Measurements from ENCODE around the gene TSPAN4.

TSPAN4 gene

GRCh38 chr11:804599-804964, 38.1 kb upstream of the TSPAN4 start:
- DNase-seq (ENCODE audit: low read depth, low spot score) = no peak

- DNase-seq (ENCODE audit: low read depth, low spot score) = no peak
Observed at GRCh38 chr11:808427-809286, 34.0 kb upstream of the TSPAN4 start.

GRCh38 chr11:809287-810039, 33.2 kb upstream of the TSPAN4 start, which contains the start of gene RPLP2:
Gene RPLP2 (plus strand): TSS chr11:809967. CDS start chr11:810235, 268 bp downstream.
- peak; percentile 94 for DNase-seq (ENCODE audit: low read depth, low spot score)

DNA sequence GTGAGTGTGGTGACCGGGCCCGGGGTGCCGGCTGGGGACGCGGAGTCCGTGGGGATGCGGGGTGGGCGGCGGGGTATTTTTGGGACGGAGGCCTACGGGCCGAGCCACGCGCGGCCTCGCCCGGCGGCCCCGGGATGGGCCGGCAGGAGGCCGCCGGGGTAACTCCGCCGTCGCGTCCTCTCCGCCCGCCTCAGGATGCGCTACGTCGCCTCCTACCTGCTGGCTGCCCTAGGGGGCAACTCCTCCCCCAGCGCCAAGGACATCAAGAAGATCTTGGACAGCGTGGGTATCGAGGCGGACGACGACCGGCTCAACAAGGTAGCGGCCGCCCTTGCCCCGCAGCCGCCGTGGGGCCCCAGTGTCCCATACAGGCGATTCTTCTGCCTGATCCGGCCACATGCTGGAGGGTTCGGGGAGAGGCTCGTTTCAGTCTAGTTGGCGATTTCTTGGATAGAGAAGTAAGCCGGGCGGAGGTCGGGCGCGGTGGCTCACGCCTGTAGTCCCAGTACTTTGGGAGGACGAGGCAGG, 32.5 kb upstream of the TSPAN4 start:
- no peak for DNase-seq (ENCODE audit: low read depth, low spot score)

DNA sequence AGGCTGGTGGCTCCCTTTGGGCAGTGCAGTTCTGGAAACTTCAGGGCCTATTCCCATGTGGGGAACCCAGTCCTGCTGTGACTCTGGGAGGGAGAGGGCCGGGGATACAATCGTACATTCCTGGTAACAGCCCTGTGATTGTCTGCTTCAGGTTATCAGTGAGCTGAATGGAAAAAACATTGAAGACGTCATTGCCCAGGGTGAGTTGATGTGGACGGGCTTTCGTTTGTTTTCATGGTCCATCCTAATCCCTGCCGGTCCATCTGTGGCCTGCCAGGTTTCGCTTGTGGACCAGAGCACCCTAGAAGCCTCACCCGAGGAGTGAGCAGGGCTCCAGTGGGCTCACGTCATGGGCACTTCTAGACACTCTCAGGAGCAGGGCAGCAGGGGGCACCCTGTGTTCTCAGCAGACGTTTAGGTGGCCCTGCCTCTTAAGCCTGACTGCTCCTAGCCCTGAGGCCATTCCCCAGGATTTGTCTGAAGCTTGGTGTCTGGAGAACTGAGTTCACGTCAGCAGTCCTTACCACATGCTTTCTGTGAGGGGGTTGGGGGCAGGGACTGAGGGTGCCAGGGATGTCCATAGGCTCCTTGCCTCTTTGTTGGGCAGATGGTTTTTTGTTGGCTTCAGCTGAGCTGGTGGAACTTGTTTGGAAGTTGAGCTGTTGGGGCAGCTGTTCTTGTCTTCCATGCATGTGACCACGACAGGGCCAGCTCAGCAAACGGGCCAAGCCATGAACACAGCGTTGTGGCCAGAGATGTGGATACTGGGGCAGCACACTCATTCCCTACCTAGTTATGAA, 31.0 kb upstream of the TSPAN4 start:
- DNase-seq (ENCODE audit: low read depth, low spot score) = no peak

DNA sequence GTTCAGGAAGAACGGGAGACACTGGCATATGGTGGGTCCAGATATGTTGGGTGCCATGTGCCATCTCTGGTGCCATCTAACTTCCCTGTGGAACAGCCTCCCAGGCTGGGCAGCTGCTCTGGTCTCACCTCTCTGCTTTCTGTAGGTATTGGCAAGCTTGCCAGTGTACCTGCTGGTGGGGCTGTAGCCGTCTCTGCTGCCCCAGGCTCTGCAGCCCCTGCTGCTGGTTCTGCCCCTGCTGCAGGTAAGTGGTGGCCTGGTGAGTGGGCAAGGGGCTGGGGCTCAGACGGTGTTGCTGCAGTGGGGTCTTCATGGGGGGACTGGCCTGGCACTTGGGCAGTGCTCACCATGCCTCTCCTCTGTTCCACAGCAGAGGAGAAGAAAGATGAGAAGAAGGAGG, 30.3 kb upstream of the TSPAN4 start:
- DNase-seq (ENCODE audit: low read depth, low spot score) = no peak

- no peak for DNase-seq (ENCODE audit: low read depth, low spot score)
Observed at GRCh38 chr11:813072-813455, 29.6 kb upstream of the TSPAN4 start.

- no peak for DNase-seq (ENCODE audit: low read depth, low spot score)
Observed at GRCh38 chr11:813456-814096, 29.1 kb upstream of the TSPAN4 start.

DNA sequence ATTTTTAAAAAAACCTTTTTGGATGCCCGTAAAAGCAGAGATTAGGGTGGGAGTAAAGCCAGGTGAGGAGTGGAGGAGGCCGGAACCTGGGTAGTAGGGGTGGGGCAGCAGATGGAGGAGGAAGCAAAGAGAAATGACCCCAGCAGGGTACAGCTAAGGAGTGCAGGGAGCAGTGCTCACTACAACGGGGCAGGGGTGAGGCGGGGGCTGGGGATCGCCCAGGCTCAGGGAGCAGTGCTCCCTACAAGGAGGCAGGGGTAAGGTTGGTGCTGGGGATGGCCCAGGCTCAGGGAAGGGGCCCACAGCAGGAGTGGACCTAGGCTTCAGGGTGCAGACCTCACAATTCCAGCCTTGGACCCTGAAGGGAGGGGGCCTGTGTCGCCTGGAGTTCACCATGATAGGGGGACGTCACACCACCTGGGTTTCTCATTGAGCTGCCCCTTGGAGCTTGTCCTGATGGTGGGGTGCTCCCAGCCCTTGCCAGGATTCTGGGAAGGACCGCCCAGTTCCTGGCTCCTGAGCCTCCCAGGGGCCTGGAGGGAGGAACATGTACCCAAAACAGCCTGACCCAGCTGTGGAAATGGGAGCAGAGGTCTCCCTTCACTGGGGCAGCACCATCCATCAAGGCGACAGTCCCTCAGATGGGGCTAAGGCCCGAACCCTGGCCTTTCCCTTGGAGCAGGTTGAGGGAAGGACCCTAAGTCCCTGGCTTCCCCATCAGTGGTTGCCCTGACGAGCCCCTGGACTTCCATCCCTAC, 26.8 kb upstream of the TSPAN4 start:
- DNase-seq (ENCODE audit: low read depth, low spot score) = no peak

DNA sequence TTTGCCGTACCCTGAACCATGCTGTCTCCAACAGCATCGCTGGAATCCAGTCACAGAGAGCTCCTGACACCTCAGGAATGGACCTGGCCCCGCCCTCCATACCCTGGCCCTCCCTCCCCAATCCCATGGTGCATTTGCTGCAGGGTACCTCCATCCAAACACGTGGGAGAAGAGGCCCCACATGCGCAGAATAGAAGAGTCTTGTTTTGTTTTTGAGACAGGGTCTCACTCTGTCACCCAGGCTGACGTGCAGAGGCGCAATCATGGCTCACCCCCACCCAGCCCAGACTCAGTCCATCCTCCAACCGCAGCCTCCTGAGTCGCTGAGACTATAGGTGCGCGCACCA, 26.2 kb upstream of the TSPAN4 start:
- no peak for DNase-seq (ENCODE audit: low read depth, low spot score)

- DNase-seq (ENCODE audit: low read depth, low spot score) = no peak
Observed at GRCh38 chr11:818396-819128, 24.1 kb upstream of the TSPAN4 start, which contains the start of gene PNPLA2. Gene PNPLA2 (plus strand): TSS chr11:818914. CDS start chr11:819719, 805 bp downstream.

DNA sequence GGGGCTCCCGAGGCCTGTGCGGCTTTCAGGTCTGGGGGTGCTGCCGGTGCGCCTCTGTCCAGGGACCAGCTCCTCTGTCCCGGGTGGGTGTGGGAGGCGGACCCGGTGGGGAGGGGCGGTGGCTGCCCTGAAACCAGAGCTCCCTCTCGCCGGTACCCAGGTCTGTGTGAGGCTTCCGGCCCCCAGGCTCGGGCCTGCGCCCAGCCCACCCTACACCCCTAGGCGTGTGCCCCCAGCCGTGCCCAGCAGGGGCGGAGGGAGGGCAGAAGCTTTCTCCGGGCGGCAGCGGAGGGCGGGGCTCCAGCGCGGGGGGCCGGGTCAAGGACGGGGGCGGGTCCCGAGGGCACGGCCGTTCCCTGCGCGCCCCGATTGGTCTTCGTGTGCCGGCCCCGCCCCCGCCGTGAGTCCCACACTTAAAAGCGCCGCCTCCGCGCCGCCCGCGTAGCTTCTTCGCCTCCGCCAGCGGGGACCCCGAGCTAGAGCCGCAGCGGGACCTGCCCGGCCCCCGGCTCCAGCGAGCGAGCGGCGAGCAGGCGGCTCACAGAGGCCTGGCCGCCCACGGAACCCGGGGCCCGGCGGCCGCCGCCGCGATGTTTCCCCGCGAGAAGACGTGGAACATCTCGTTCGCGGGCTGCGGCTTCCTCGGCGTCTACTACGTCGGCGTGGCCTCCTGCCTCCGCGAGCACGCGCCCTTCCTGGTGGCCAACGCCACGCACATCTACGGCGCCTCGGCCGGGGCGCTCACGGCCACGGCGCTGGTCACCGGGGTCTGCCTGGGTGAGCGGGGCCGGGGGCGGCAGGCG, 23.3 kb upstream of the TSPAN4 start:
- peak; percentile 82 for DNase-seq (ENCODE audit: low read depth, low spot score)

- DNase-seq (ENCODE audit: low read depth, low spot score) = peak; percentile 85
Observed at GRCh38 chr11:819943-820649, 22.6 kb upstream of the TSPAN4 start.

DNA sequence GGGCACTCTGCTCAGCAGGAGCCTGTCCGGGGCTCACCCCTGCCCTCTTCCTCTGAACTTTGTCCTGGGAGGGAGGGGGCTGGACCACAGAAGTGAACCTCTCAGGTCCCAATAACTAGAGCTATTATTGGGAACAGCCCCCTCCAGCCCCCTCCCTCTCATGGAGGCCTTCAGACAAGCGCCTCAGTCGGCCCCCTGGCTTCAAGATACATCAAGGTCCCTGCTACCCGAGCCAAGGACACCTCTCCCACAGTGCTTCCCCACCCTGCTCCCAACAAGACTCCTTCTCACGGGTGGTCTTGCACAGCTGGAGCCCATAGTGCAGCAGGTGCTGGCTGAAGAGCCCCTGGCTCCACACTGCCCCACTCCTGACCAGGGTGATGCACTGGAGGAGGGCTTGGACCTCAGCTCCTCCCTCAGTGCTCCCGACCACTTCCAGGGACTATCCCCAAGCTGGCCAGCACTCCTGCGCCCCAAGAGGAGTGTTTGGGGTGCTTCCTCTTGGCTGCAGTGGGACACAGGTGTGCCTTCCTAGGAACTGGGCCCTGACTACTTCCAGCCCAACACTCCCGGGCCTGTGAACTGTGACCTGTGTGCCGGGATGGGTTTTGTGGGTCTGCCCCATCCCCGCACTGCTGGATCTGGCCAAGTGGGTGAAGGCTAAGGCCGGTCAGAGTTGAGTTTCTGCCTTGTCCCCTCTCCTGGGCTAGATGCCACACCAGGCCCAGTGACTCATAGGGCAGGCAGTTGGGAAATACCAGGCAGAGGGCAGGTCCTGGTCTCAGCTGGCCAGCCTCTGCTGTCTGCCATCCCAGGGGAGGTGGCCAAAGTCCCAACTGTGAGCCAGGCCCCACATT, 21.8 kb upstream of the TSPAN4 start:
- DNase-seq (ENCODE audit: low read depth, low spot score) = no peak

GRCh38 chr11:821512-822371, 20.9 kb upstream of the TSPAN4 start:
- no peak for DNase-seq (ENCODE audit: low read depth, low spot score)

All from activated naive CD8-positive, alpha-beta T cell treated with anti-CD3 and anti-CD28 coated beads, Interleukin-2, amount 50 U/mL, for 16 hours (primary cell).